HG02571 (cell line): ENCODE measurements around the gene WDR82.
"Not testable (repeated sequence)": the region's sequence is repeated elsewhere in the genome, so short reads cannot be mapped to it uniquely, and the experiment has no call there.

Experiments
- ATAC-seq: cut with Tn5 transposase; IDR thresholded peaks from one replicate; pipeline ENCODE4 v1.9.1; 2021; ENCODE audit warnings: mild to moderate bottlenecking, moderate library complexity; ENCODE audit not compliant: unreplicated experiment

The WDR82 gene

DNA sequence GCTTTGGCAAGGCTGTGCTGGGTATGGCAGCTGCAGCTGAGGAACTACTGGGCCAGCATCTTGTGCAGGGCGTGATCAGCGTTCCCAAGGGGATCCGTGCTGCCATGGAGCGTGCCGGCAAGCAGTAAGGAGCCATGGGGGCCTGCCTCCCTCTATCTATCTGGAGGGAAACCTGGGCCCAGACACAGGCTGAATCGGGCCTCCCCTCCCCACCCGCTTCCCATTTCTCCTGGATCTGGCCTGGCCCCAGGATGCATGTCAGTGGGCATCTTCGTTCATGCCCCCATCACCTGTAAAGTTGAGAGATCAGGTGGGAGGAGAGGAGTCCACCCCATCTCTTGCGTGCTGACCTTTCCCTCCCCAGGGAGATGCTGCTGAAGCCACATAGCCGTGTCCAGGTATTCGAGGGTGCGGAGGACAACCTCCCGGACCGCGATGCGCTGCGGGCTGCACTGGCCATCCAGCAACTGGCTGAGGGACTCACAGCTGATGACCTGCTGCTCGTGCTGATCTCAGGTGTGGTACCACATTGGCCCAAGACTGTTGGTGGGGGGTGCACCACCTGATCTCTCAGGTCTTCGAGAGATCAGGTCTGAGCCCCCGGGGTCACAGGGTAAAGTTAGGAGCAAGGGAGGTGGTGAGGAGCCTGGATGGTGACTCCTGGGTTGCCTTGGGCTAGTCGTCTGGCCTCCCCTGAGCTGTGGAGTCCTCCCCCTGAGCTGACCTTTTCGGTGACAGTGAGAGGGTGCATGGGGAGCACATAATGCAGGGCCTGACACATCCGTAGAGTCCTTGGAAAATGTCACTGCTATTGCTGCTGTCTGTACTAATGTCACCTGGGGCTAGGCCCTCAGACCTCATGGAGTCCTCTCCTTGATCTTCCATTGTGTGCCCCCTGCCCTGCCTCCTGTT, 12.4 kb upstream of the WDR82 start:
- ATAC-seq, result no peak

DNA sequence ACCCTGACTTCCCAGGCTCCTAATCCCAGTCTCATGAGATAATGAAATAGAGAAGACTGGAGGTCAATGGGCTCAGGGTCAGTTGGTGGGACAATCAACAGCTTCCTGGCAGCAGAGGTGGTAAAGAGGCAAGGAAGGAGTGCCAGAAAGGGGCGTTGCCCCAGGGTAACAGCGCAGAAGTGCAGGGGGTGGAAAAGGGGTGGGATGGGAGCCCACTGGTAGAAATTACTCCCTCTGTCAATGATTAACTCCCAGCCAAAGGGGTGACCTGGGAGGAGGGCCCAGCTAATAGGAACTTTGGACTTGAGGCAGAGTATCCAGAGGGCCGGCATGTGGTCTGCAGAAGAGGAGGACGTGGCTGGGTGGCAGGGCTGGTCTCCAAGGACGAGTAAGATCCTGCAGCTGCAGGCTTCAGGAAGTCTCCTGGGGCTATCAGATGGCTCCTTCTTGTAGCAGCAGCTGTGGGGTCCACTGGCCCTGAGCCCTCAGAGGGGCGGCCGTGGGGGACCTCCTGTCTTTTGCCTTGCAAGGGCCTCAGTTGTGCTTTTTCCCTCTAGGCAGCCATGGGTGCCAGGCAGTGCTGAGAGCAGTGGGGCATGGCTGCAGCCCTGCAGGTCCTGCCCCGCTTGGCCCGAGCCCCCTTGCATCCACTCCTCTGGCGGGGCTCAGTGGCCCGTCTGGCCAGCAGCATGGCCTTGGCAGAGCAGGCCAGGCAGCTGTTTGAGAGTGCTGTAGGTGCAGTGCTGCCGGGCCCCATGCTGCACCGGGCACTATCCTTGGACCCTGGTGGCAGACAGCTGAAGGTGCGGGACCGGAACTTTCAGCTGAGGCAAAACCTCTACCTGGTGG, 11.5 kb upstream of the WDR82 start:
- no peak for ATAC-seq

DNA sequence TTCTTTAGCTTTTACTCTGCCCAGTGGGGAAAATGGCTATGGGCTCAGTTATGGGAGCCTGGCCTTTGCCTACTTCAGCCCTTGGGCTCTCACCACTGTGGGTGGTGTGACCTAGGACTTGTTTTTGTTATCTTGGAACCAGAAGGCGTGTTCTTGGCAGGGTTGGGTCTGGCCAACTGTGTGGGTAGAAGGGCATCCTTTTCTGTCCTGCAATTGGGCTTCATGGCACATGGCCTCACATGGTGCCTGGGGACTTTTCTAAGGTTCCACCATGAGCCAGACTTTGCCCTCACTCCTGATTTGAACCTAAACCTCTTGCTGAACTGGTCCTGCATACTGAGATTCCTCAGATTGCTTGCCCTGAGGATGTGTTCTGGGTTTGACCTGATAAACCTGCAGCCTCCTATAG, 10.9 kb upstream of the WDR82 start:
- ATAC-seq, result no peak

DNA sequence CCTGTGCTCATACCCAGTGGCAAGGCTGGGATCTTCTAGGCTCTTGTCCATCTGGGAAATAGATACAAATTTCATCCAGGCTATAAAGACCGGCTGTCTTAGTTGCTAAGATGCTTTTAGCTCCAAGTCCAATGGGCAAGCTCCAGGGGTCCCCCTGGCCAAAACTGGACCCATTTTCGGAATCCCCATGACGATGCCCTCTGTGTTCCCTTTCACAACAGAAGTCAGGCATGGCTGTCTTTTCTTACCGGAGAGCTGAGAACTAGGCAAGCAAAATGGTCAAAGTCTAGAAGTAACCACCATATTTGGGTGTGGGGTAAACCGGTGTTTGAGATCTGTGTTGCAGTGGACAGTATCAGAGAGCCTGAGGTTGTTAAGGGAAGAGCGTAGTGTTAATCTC, 10.2 kb upstream of the WDR82 start:
- no peak for ATAC-seq

DNA sequence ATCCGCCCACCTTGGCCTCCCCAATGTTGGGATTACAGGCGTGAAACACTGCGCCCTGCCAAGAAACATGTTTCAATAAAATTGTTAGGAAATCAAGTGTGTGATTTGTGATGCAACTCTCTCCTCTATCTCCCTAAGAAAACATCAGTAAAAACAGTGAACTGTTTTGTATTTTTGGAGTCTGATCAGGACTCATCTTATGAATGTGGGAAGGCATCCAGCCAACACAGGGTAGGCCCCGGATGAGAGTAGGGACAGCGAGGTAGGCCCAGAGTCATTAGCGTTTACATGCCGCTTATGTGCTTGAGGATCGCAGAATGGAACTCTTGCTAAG, 8.3 kb upstream of the WDR82 start:
- ATAC-seq, result no peak

DNA sequence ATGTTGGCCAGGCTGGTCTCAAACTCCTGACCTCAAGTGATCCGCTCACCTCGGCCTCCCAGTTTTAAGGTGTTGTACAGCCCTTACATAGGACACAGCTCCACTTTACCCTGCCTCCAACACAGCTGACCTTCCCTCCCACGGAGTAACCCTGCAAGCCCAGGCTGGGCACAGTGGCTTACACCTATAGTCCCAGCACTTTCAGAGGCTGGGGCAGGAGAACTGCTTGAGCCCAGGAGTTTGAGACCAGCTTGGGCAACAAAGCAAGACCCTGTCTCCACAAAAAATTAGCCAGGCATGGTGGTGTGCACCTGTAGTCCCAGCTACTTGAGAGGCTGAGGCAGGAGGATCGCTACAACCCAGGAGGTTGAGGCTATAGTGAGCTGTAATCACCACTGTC, 5.6 kb upstream of the WDR82 start:
- ATAC-seq, result not testable (repeated sequence)

DNA sequence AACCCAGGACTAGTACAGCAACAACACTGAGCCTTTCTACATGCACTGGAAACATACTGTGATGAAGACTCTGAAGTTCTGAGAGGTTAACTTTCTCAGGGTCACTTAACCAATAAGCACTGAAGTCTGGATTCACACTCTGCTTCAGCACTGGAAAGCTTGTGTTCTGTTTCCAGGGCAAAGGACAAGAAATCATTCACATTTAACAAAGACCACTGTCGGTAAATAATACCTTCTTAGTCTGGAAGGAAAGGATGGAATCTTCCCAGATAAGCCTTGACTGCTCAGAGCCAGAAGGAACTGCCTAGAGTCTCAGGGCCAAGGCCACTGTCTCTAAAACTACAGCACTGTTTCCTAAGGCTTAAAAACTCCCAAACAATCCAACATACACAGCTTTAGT, 4.9 kb upstream of the WDR82 start:
- no peak for ATAC-seq

DNA sequence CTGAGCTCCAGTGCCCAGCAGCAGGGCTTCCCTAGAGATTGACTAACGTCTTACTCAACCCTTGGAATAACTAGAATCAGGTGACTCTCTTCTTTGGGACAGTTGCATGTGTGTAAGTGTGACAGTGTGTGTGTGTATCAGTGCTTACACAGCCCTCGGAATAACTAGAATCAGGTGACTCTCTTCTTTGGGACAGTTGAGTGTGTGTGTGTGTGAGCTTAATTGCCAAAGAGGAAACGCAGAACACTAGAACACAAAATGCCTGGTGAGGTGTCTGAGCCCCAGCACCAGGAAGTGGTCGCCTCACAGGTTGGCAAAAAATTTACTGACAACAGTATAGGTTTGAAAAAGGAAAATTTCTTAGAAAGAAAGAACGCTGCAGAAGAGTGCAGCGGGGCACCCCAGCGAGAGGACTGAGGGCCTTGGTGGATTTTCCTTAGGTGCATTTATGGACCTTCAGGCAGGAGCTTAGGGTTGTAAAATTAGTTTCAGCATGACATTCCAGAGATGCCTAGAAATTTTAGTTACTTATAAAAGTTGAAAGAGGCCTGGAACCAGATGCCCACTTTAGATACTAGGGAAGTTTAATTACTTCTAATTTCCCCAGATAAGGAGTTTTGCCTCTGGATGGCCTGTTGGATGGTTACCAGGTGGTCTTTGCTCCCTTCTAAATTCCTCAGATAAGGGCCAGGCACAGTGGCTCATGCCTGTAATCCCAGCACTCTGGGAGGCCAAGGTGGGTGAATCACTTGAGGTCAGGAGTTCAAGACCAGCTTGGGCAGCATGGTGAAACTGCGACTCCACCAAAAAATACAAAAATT, 3.7 kb upstream of the WDR82 start:
- ATAC-seq, result no peak

DNA sequence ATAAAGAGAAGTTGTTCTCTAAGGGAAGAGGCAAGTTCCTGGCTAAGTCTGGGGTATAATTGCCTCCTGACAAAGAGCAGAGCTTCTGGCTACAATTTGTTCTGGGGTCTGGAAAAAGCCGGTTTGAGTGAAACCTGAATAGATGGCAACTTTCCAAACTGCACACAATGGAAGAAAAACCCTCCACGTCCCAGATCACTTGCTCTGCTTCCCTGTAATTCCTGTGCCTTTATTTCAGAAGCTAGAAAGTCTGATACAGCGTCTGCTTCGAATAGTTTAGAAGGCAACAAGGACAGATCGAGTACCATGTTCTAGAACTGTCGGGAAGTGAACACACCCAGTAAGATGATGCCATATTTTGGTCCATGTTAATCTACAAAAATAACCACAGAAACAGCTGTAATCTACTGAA, 1.6 kb upstream of the WDR82 start:
- ATAC-seq, result no peak

DNA sequence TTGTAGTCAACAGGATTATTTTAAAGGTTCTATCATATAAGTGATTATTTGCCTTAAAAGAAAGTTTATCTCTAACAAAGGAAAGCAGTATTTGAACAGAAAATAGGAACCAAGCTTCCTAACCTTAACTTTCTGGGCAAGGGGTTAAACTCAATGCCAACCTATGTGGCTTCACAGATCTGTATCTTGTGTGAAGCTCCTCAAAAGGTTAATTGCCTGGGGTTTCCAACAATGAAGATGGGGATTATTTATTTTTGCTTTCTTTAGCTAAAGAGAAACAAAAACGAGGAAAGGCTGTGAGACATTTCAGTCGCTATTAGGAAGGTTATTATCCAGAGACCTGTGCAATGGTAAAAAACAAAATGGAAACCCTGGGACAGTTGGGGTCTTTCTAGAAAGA, 1.1 kb upstream of the WDR82 start:
- no peak for ATAC-seq

DNA sequence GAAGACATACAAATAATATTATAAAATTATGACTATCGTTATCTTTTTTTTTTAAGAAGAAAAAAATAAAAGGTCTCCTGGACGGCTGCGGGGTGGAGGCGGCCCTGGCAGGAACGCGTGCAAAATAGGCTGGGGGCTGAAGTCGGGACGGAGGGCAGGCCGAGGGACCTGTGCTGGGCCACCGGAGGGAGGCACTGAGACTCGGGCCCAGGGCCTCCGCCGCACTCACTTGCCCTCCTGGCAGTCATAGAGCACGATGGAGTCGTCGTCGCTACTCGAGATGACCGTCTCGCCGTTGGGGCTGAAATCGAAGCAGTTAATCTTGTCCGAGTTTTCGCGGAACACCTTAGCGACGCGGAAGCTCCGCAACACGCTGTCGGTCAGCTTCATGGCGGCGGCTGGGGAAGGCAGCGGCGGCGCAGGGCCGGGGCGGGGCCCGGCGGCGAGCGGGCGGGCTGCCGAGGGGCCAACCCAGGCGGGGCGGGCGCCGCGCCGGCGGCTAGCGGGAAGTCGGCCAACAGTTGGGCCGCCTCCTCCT, 408 bp downstream of the WDR82 start:
- ATAC-seq, result peak; percentile 55

DNA sequence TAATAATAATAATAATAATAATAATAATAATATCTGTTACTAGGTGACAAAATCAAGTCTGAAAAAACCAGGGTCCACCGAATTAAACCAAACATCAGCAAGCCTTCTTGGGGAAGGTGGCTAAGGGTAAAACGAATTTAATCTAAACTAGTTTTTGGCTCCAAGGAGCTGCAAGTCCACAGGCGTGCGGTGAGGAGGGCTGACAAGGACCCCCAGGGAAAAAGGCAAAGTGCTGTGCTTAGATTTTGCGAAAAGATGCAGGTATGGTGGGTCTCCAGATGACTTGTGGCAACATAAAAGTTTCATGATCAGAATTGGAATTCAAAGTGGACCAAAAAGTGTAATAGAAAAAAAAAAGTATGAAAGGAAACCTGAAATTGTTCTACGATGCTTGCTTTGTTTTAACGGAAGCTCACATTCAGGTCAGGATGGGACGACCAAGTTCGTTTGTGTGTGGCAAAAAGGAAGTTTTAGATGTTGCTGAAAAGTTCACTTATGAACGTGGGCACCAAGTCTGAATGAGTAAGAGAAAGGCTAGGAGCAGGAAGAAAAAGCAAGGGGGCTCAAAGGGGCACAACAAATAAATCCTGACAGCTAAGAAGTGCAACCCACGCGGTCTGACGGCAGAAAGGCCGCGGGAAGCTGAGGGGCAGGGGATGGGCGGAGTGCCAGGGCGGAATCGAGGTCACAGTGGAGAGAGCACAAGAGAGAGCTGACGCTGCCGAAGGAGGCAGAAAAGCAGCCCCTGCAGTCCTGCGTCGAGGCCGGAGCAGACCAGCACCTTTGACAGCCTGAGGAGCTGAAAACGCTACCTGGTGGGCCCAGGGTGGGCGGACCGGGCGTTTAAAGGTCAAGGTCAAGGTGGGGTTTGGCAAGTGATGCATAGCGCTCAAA, 1.1 kb downstream of the WDR82 start:
- peak; percentile 26 for ATAC-seq

DNA sequence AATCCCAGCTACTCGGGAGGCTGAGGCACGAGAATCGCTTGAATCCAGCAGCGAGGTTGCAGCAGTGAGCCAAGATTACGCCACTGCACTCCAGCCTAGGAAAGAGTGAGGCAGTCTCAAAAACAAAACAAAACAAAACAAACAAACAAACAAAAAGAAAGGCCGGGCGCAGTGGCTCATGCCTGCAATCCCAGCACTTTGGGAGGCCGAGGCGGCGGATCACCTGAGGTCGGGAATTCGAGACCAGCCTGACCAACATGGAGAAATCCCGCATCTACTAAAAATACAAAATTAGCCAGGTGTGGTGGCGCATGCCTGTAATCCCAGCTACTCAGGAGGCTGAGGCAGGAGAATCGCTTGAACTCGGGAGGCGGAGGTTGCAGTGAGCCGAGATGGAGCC, 3.7 kb downstream of the WDR82 start:
- ATAC-seq, result not testable (repeated sequence)

DNA sequence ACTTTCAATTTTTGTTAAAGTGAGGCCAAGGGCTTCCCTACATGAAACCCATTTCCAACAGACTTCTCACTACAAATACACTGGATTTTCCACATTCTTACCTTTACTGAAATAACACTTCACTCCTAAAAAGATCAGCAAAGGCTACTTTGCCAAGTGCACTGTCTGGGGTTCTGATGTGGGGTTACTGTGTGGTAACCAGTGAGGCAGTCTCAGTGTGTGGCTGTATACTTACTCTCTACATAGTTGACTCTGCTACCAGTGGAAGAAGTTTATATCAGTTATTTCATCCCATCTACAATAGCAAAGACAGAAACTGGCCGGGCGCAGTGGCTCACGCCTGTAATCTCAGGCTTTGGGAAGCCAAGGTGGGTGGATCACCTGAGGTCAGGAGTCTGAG, 5.6 kb downstream of the WDR82 start:
- ATAC-seq, result no peak

DNA sequence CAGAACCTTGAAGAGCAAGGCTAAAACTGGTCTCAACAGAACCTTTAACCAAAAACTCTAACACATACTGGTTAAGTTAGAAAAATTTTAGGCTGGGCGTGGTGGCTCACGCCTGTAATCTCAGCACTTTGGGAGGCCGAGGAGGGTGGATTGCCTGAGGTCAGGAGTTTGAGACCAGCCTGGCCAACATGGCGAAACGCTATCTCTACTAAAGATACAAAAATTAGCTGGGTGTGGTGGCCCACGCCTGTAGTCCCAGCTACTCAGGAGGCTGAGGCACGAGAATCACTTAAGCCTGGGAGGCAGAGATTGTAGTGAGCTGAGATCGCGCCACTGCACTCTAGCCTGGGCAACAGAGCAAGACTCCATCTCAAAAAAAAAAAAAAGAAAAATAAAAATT, 6.3 kb downstream of the WDR82 start:
- ATAC-seq, result not testable (repeated sequence)

DNA sequence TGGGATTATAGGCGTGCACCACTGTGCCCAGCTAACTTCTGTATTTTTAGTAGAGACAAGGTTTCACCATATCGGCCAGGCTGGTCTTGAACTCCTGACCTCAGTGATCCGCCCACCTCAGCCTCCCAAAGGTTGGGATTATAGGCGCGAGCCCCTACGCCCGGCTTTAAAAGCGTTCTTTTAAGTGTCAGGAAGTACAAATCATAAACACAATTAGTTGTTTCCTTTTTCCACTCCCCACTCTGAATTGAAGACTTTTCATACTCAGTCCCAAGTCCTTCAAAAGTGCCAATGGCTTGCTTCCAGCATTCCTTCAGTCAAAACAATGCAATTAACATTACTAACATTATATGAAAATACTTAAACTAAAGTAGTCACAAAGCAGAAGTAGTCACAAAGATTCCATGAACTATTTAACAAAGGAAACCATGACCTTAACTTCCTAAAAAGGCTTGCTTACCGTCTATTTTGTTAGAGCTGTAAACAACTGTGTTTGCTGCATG, 8.1 kb downstream of the WDR82 start:
- no peak for ATAC-seq

DNA sequence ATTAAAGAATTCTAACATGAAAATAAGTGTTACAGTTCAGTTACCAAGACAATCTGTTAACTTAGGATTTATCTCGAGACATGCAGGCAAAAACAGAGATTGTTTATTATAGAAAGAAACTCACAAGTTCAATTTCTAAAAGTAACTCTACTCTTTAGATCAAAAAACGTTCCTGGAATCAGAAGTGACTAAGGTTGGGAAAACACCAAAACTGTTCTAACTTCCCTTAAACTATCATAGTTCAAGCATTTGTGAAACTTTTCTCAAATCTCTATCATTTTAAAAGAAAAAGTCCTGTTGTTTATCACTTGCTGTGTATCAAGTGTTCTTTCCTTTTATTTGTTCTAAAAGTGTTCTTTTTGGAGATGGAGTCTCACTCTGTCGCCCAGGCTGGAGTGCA, 8.7 kb downstream of the WDR82 start:
- ATAC-seq, result no peak

DNA sequence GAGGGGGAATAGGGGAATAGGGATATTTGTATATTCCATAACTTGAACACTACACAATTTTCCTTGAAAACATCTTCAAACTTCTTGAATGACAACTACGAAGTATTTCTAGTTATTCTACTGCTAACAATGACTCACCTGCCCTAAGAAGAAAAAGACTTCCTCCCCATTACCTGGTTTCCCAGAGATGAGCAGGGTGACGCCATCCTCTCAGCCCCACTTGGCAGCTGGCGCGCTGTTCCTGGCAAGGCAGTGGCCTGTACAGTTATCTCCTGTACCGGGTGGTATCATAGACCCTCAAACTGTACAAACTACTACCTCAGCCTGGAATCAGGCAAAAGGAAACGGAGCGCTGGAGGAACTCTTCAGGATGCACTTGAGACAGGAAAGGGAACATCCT, 10.4 kb downstream of the WDR82 start:
- ATAC-seq, result no peak

DNA sequence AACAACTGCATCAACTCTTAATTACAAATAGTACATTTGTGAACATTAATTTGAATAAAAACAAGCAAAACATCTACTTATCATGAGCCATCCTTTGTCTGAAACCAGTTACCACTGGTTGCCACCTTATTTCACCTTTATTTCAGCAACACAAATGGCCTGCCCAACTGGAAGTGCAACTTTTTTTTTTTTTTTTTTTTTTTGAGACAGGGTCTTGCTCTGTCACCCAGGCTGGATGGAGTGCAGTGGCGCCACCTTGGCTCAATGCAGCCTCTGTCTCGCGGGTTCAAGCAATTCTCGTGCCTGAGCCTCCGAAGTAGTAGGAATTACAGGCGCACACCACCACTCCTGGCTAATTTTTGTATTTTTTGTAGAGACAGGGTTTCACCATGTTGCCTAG, 13.1 kb downstream of the WDR82 start:
- ATAC-seq, result no peak

DNA sequence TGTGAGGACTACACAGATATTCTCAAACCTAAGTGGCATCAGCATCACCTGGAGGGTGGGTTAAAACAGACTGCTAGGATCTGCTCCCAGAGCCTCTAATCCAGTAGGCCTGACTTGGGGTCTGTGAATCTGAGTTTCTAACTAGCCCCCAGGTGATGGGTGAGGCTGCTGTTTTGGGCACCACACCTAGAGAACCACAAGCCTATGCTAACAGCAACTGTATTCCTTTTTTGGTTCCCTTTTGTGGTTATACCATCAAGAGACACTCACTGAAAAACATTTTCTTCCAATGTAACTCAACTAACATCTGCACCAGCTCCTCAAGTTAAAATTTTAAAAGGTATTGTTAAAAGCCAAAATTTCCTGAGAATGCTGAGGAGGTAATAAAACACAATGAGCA, 16.0 kb downstream of the WDR82 start:
- no peak for ATAC-seq
